NCI-H82 treated with DMSO at 0.1 percent for 48 hours (cell line): Measurements from ENCODE around the gene IL20RA.
"Not testable (repeated sequence)": the region's sequence is repeated elsewhere in the genome, so short reads cannot be mapped to it uniquely, and the experiment has no call there.

Source experiments
- DNase-seq: peaks from one replicate; lab custom pipeline; 2025; ENCODE audit not compliant: unreplicated experiment; lab: John Stamatoyannopoulos, UW

Gene IL20RA

DNA sequence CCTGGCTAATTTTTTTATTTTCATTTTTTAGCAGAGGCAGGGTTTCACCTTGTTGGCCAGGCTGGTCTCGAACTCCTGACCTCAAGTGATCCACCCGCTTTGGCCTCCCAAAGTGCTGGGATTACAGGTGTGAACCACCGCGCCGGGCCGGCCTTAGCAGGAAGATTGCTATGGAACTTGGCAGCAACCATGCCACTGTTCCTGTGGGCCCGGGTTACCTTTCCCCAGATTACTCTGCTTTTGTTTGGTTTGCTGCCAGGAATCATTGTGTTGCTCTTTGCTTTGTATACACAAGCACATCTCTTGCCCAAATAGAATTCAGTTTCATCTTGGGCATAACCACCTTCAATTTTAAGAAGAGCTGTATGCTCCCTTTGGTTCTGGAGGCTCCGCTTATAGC lies 71.0 kb downstream of the IL20RA start:
- DNase-seq = not testable (repeated sequence)

DNA sequence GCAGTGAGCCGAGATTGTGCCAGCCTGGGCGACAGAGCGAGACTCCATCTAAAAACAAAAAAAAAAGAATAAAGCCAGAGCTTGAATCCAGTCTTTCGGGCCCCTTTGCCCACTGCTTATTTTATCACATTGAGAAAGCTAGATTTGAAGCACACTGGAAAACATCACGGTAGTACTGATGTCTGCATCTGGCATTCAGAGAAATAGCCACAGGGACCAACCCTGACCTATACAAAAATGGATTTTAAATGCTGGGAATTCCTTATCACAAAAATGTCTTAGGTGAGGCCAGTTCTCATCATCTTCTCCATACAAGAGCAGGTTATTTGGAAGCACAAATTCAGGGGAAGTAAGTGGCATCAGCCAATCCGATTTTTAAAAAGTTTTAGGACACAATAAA lies 73.2 kb downstream of the IL20RA start:
- DNase-seq = no peak

GRCh38 chr6:136969930-136970329 lies 74.8 kb downstream of the IL20RA start:
- DNase-seq = no peak

DNA sequence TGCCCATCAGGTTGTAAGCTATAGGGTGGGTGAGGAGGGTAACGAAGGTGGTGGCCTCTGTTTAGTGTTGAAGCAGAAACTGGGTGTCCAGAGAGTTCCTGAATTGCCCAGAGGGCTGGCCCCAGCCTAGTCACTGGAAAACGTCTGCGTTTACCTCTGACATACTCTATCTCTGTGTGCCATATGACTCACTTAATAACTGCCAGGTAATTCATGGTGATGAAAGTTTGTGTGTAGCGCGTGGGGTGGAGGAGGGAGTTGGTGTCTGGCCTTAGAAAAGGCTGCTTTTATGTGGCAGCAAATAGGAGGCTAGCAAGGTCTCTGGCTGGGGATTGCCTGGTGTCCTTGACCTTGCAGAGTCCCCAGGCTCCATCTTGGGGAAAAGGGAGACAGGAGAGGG lies 75.3 kb downstream of the IL20RA start:
- no peak for DNase-seq

- DNase-seq = no peak
Measured at GRCh38 chr6:136968837-136969236, 75.9 kb downstream of the IL20RA start.

GRCh38 chr6:136967876-136968752 lies 76.7 kb downstream of the IL20RA start:
- peak; percentile 63 for DNase-seq

DNA sequence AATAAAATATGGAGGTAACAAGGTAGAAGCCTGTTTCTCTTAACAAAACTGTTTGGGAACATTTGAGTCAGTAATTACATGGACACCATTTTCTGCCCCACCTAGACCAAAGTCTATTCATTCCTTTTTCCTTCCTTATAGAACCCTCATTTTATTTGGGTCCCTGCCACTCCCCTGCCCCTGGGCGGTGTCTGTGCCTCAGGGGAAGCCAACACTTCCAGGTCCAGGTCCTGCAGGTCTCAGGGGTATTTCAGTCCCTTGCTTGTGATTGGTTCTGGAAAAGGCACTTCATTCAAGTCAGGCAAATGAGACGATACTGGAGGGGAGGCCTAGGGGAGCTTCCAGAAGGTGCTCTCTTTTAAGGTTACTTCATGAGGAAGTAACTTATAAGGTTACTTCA lies 80.4 kb downstream of the IL20RA start:
- DNase-seq = no peak

DNA sequence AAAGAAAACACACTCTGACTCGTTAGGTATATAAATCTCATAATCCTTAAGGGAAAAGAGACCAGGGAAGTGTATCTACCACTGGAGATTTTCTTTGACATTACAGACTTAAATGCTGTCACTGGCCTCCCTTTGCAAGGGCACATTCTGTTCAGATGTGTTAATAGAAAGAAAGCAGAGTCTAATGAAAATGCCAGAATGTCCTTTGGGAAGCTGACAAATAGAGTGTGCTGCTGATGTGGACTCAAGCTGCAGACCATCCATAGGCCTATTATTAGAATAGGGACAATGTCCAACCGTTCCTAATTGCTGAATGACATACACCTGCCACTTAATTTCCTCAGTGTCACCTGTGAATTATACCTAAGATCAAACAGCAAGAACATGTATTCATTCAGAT lies 81.5 kb downstream of the IL20RA start:
- DNase-seq = no peak

GRCh38 chr6:136962661-136963060 lies 82.1 kb downstream of the IL20RA start:
- DNase-seq = peak; percentile 45

DNA sequence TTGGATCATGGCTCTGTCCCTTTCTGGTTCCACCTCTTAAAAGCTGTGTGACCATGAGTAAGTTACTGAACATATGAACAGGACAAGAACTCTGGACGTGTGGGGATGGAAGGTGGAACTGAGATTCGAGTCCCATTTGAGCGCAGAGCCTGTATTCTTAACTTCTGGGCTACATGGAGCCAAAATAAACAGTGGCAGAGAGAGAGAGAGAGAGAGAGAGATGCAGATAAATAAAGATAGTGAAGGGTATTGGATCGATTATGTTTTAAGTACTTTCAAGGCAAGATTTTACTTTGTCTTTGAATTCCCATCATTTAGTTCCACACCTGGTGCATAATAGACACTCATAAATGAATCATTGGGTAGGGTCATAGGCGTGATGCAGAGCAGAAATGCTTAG lies 82.9 kb downstream of the IL20RA start:
- DNase-seq = no peak

GRCh38 chr6:136960781-136961180 lies 84.0 kb downstream of the IL20RA start:
- no peak for DNase-seq

GRCh38 chr6:136959935-136960334 lies 84.8 kb downstream of the IL20RA start:
- not testable (repeated sequence) for DNase-seq

GRCh38 chr6:136959471-136959891 lies 85.3 kb downstream of the IL20RA start:
- no peak for DNase-seq

DNA sequence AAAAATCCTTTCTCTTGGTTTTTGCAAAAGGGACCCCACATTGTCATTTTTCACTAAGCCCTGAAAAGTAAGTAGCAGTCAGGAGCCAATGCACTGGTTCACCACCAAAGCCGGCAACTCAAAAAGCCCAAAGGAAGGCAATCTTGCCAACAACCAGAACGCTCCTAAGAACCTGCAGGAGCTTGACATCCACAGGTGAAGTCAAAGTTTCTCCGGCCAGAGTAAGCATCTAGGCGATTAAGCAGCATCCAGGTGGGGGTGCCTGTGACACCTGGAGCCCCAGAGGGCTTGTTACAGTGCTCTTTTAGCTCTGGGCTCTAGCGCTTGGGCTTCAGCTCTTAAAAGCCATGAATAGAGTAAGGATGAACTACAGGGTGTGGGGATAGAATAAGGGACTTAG lies 86.6 kb downstream of the IL20RA start:
- DNase-seq = no peak

DNA sequence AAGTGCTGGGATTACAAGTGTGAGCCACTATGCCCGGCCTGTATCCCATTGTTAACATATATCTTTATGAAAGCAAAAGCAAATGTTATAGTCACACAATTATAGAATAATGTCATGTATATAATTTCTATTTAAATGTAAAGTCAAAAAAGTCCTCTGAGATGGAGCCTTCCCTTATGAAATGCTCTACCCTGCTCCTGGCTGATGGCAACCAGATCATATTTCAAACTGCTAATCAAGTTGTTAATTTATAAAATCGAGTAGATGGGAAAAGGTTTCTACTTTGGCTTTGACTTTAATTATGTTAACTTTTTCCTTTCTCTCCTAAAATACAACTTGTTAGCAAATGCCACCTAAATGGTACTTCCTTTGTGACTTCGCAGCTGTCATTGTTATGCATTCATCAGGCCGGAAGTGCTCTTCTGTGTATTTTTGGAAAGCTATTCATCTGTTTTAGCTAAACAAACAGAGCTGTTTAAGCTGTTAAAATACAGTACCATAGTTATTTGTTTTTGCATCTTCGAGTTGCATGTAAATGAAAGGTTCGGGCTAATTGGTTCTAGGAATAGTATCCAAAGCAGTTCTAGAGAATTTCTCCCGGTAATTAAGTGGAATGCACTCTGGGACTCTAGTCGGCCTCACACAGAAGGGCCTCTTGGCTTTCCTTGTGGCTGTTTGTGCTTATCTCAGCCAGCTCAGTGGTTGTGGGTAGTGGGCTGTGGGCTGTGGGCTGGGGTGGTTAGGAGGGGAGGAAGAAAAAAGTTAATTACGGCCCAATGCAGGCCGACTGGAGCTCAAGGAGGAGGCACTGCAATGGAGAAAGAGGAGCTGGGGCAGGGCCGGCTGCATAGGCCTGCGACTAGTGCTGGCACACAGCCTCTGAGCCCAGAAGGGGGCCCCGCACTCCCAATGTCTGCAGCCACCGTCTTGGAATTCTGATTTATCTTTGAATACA lies 87.9 kb downstream of the IL20RA start:
- DNase-seq = no peak

GRCh38 chr6:136955123-136955522 lies 89.6 kb downstream of the IL20RA start:
- DNase-seq = no peak

DNA sequence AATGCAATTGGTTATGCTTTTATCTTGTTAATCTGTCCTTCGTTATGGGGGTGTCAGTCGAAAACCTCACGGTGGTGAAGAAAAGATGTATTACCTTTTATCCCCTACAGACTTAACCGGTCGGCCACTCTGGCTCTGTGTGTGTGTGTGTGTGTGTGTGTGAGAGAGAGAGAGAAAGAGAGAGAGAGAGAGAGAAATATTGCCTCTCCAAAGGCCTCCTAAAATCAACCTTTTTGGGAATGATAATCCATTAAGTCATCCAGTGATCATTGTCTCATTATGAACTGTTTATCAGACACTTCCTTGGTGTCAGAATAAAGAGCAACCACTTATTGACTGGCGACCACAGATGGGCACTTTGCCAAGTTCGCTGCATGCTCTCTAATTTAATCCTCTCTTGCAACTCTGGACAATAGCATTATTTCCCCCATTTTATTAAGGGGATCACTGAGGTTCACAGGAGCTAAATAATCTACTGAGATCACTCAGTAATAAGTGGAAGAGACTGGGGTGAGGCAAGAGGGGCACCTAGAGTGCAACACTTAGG lies 92.0 kb downstream of the IL20RA start:
- DNase-seq = peak; percentile 64

DNA sequence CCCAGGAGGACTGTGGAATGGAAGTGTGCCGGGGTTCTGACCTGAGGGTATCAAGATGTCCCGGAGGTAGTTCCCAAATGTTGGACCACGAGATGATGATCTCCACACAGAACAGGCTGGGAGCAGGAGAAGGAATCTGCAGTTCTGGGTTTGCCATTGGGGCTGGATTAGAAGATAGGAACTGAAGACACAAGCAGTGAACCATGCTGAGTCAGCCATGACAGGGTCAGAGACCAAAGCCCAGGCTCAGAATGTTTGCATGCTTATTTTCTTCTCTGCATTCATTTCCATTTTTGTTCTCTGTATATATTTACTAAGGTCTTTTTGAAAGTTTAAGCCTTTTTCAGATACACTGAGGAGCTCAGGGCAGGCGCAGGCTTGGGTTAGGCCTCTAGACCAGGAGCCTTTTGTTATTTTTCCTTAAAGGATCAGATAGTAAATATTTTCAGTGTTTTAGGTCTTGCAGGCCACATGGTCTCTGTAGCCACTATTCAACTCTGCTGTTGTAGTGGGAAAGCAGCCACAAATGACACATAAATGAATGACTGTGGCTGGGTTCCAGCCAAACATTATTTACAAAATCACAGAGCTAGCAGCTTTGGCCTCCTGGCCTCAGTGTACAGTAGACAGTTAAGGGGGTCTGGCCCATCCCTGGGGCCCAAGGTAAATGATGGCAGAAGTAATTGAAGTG lies 94.2 kb downstream of the IL20RA start:
- DNase-seq = no peak
